Lower leg skin (tissue), 3 donors: ENCODE data around the gene HLA-DMA.

ENCODE experiments used
- CTCF ChIP-seq, 3 donors: fragments of 450-650 bp; IDR thresholded peaks; one replicate each; pipeline ENCODE4 v1.5.1; 2016; ENCODE audit warnings: antibody characterized with exemption in 3 of 3, mild to moderate bottlenecking in 3 of 3, moderate library complexity in 2 of 3
- POLR2A ChIP-seq, 2 donors: fragments of 450-650 bp; IDR thresholded peaks; one replicate each; pipeline ENCODE4 v1.6.1; 2016 to 2017; ENCODE audit warnings: antibody characterized with exemption in 2 of 2, mild to moderate bottlenecking in 1 of 2, moderate library complexity in 1 of 2

- TF ChIP-seq CTCF (IDR thresholded peaks at IDR 0.05), result no peak
- no peak for TF ChIP-seq POLR2A (IDR thresholded peaks at IDR 0.05)
These were observed 36.5 kb upstream of the HLA-DMA start for GRCh38 chr6:32989368-32989767.
